PC-3 (cell line): ENCODE results near the gene ABCC8. TPM values are rescaled to one million over a fixed set of nuclear protein-coding genes. Genes with fewer than 3 reads are reported as not detected.

ENCODE experiments used
- ATAC-seq: fragments of 200-7000 bp; cut with Tn5 transposase; 2 replicates; pipeline ENCODE4 v1.9.1; 2020; ENCODE audit warnings: mild to moderate bottlenecking, moderate library complexity
- BruUV-seq: library from RNA; stranded (reverse); fragments of 400-500 nt; replicated peaks from 2 replicates; lab custom pipeline; 2021; lab: Mats Ljungman, UMichigan
- CTCF ChIA-PET: fragments of 300-600 bp; sonication (Branson Sonifier 250); formaldehyde crosslinking; loops from one replicate; lab custom pipeline; 2022; ENCODE audit warnings: antibody characterized with exemption; lab: Charles Lee
- POLR2A ChIA-PET: fragments of 300-600 bp; sonication (Branson Sonifier 250); formaldehyde crosslinking; loops from one replicate; lab custom pipeline; 2022; ENCODE audit warnings: antibody characterized with exemption; ENCODE audit not compliant: unreplicated experiment; lab: Charles Lee
- DNase-seq: peaks from one replicate; pipeline ENCODE4 v3.0.0-alpha.2; 2015
- H2AFZ ChIP-seq: fragments of 300-600 bp; sonication (generic); 2 replicates; pipeline ENCODE4 v1.6.0; 2016; ENCODE audit warnings: antibody characterized with exemption, low read length
- H3F3A ChIP-seq: fragments of 300-600 bp; sonication (generic); one replicate; pipeline ENCODE4 v1.6.0; 2017; ENCODE audit warnings: antibody characterized with exemption, low read length, control low read depth, mild to moderate bottlenecking; ENCODE audit not compliant: unreplicated experiment
- H3K27ac ChIP-seq: fragments of 300-600 bp; sonication (generic); 2 replicates; pipeline ENCODE4 v1.5.1; 2016; ENCODE audit warnings: mild to moderate bottlenecking, low read length
- H3K27me3 ChIP-seq: fragments of 300-600 bp; sonication (generic); 2 replicates; pipeline ENCODE4 v1.6.1; 2016; ENCODE audit warnings: low read length, mixed read lengths
- H3K36me3 ChIP-seq: fragments of 300-600 bp; sonication (generic); 2 replicates; pipeline ENCODE4 v1.6.1; 2016; ENCODE audit warnings: low read depth, mixed run types, low read length, mixed read lengths
- H3K4me1 ChIP-seq: fragments of 300-600 bp; sonication (generic); 2 replicates; pipeline ENCODE4 v1.5.1; 2016; ENCODE audit warnings: low read length; ENCODE audit not compliant: insufficient read depth
- H3K4me2 ChIP-seq: fragments of 300-600 bp; sonication (generic); 2 replicates; pipeline ENCODE4 v1.6.0; 2016; ENCODE audit warnings: low read length
- H3K4me3 ChIP-seq: fragments of 300-600 bp; sonication (generic); 2 replicates; pipeline ENCODE4 v1.5.1; 2016; ENCODE audit warnings: mild to moderate bottlenecking, low read length, mixed read lengths
- H3K79me2 ChIP-seq: fragments of 300-600 bp; sonication (generic); 2 replicates; pipeline ENCODE4 v1.6.1; 2017; ENCODE audit warnings: low read length, mixed read lengths
- H3K9ac ChIP-seq: fragments of 300-600 bp; sonication (generic); 2 replicates; pipeline ENCODE4 v1.6.0; 2016; ENCODE audit warnings: mild to moderate bottlenecking, low read length
- H3K9me2 ChIP-seq: fragments of 300-600 bp; sonication (generic); replicated peaks from 2 replicates; pipeline ENCODE4 v1.6.1; 2016; ENCODE audit warnings: mixed run types, low read length, mixed read lengths
- H3K9me3 ChIP-seq: fragments of 300-600 bp; sonication (generic); 2 replicates; pipeline ENCODE4 v1.6.1; 2016; ENCODE audit warnings: low read length, mixed read lengths
- H4K20me1 ChIP-seq: fragments of 300-600 bp; sonication (generic); 2 replicates; pipeline ENCODE4 v1.6.1; 2016; ENCODE audit warnings: low read length, mixed read lengths
- EZH2 ChIP-seq: fragments of 300-600 bp; sonication (generic); IDR thresholded peaks from one replicate; pipeline ENCODE4 v1.6.1; 2017; ENCODE audit warnings: antibody characterized with exemption, mild to moderate bottlenecking, low read length; ENCODE audit not compliant: unreplicated experiment
- EZH2phosphoT487 ChIP-seq: fragments of 300-600 bp; sonication (generic); IDR thresholded peaks from 2 replicates; pipeline ENCODE4 v1.6.1; 2018; ENCODE audit warnings: mild to moderate bottlenecking, antibody characterized with exemption, low read length, borderline replicate concordance
- intact Hi-C: fragments of 100-400 bp; cut with micrococcal nuclease; formaldehyde crosslinking; loops from 2 replicates; pipeline ENCODE4 v1.9.0; 2023
- total RNA-seq: library from RNA; depleted of rRNA; stranded (reverse); fragments of >200 nt; gene quantifications from 2 replicates; pipeline ENCODE4 v1.2.3, GENCODE V29; 2014
- TF ChIP-seq, protein P1 (sequence below): fragments of 300-600 bp; sonication (generic); conservative IDR thresholded peaks from 2 replicates; pipeline ENCODE4 v1.5.1; 2017; ENCODE audit warnings: antibody characterized with exemption, low read depth, mild to moderate bottlenecking, low read length

Gene ABCC8
- total RNA-seq, 1 experiment from 2014 or later = not detected

DNA sequence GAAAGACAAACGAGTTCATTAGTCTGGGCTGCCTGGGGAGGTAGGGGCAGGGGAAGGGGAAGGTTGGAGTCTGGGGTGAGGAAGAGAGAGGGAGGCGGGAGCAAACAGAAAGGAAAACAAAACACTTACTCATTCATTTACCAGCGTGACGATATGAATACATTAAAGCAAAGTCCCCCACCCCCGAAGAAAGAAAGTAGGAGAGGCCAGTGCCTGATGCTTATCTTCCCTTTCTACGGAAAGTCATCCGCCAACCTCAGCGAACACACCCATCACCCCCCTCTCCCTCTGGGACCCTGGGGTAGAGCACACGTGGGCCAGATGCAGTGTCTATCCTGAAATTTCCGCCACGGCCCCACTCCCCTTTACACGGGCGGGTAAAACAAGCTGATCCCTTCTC lies 13.7 kb downstream of the ABCC8 start:
- ChIA-PET CTCF (no interaction called here), POLR2A (no interaction called here)
- DNase-seq (no peak), ATAC-seq (no peak)
- Histone ChIP-seq H3K9ac (no peak overlapping the region), H3K79me2 (no peaks in the 10 kb centered on the region), H4K20me1 (no peaks in the 10 kb centered on the region), H3K36me3 (no peaks in the 10 kb centered on the region), H3K9me2 (no peaks in the 10 kb centered on the region), H3K4me1 (no peaks in the 10 kb centered on the region), H3F3A (no peaks in the 10 kb centered on the region), H3K27ac (no peak overlapping the region), H3K4me3 (no peak overlapping the region), H3K27me3 (peaks cover 25% of the 10 kb centered on the region), H3K4me2 (no peak overlapping the region), H2AFZ (no peak overlapping the region), H3K9me3 (no peaks in the 10 kb centered on the region)
- TF ChIP-seq, protein P1, sequence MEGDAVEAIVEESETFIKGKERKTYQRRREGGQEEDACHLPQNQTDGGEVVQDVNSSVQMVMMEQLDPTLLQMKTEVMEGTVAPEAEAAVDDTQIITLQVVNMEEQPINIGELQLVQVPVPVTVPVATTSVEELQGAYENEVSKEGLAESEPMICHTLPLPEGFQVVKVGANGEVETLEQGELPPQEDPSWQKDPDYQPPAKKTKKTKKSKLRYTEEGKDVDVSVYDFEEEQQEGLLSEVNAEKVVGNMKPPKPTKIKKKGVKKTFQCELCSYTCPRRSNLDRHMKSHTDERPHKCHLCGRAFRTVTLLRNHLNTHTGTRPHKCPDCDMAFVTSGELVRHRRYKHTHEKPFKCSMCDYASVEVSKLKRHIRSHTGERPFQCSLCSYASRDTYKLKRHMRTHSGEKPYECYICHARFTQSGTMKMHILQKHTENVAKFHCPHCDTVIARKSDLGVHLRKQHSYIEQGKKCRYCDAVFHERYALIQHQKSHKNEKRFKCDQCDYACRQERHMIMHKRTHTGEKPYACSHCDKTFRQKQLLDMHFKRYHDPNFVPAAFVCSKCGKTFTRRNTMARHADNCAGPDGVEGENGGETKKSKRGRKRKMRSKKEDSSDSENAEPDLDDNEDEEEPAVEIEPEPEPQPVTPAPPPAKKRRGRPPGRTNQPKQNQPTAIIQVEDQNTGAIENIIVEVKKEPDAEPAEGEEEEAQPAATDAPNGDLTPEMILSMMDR = no peak
- TF ChIP-seq EZH2phosphoT487 = no peak
- no peak for TF ChIP-seq EZH2
- BruUV-seq = no TSS peak
- intact Hi-C loops = no loop called here

DNA sequence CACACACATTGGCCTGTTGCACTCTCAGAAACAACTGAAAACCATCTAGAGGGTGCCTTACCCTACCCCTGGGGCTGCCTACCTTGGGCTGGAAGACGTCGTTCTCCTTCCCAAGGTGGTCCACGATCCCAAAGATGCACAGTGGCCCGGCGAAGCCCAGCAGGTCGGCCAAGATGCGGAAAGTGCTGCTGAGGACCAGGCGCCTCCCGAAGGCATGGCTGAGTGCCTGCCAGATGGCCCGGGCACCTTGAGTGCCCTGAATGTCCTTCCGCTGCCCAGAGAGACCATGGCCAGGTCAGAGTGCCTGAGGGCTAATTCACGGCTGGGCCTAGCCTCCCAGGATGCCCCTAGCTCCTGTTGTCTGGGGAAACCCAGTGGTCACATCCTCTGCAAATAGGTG lies 16.2 kb downstream of the ABCC8 start:
- ATAC-seq (no peak), DNase-seq (no peak)
- no peak overlapping the region for H3K27ac ChIP-seq
- no peak overlapping the region for H3K4me2 ChIP-seq
- intact Hi-C loops = no loop called here
- no peaks in the 10 kb centered on the region for H3K79me2 ChIP-seq
- H3K9ac ChIP-seq = no peak overlapping the region
- H3K27me3 ChIP-seq = peaks cover 47% of the 10 kb centered on the region
- ChIA-PET CTCF (no interaction called here), POLR2A (no interaction called here)
- H4K20me1 ChIP-seq = no peaks in the 10 kb centered on the region
- H3K4me1 ChIP-seq = no peaks in the 10 kb centered on the region
- no peaks in the 10 kb centered on the region for H3F3A ChIP-seq
- no TSS peak for BruUV-seq
- no peaks in the 10 kb centered on the region for H3K9me3 ChIP-seq
- TF ChIP-seq EZH2 = no peak
- TF ChIP-seq EZH2phosphoT487 = no peak
- TF ChIP-seq, protein P1 = no peak
- H3K9me2 ChIP-seq = no peaks in the 10 kb centered on the region
- no peak overlapping the region for H2AFZ ChIP-seq
- H3K36me3 ChIP-seq = no peaks in the 10 kb centered on the region
- no peak overlapping the region for H3K4me3 ChIP-seq

GRCh38 chr11:17459236-17459896 lies 17.3 kb downstream of the ABCC8 start:
- DNase-seq = no peak
- H3K4me2 ChIP-seq = no peak overlapping the region
- H3K27ac ChIP-seq = no peak overlapping the region
- H3K79me2 ChIP-seq = no peaks in the 10 kb centered on the region
- H3K36me3 ChIP-seq = no peaks in the 10 kb centered on the region
- TF ChIP-seq, protein P1 = no peak
- no peak for TF ChIP-seq EZH2
- TF ChIP-seq EZH2phosphoT487 = no peak
- H4K20me1 ChIP-seq = no peaks in the 10 kb centered on the region
- no peaks in the 10 kb centered on the region for H3F3A ChIP-seq
- H3K9me2 ChIP-seq = no peaks in the 10 kb centered on the region
- H3K4me3 ChIP-seq = no peak overlapping the region
- H3K9me3 ChIP-seq = no peaks in the 10 kb centered on the region
- ChIA-PET CTCF (no interaction called here), POLR2A (no interaction called here)
- no peaks in the 10 kb centered on the region for H3K4me1 ChIP-seq
- no peak for ATAC-seq
- no peak overlapping the region for H3K9ac ChIP-seq
- BruUV-seq = no TSS peak
- H3K27me3 ChIP-seq = peaks cover 52% of the 10 kb centered on the region
- no peak overlapping the region for H2AFZ ChIP-seq
- intact Hi-C loops = no loop called here
